Testis (tissue), 3 donors: Measurements from ENCODE around the gene HYPK. TPM values are rescaled to one million over a fixed set of nuclear protein-coding genes. Genes with fewer than 3 reads are reported as not detected.

Experiments used
- DNase-seq: peaks from one replicate; pipeline ENCODE4 v3.0.0-alpha.2; 2019
- H3K27ac ChIP-seq, 2 donors: fragments of 200-600 bp; sonication (generic); one replicate each; pipeline ENCODE4 v1.5.1; 2019
- H3K27me3 ChIP-seq: fragments of 200-600 bp; sonication (generic); one replicate; pipeline ENCODE4 v1.5.1; 2019
- H3K36me3 ChIP-seq: fragments of 200-600 bp; sonication (generic); one replicate; pipeline ENCODE4 v1.5.1; 2017; ENCODE audit warnings: low read depth; ENCODE audit errors: missing control alignments
- H3K4me1 ChIP-seq: fragments of 200-600 bp; sonication (generic); one replicate; pipeline ENCODE4 v1.5.1; 2019
- H3K4me3 ChIP-seq, 2 donors: fragments of 200-600 bp; sonication (generic); one replicate each; pipeline ENCODE4 v1.5.1; 2017 to 2019
- H3K9me3 ChIP-seq: fragments of 200-600 bp; sonication (generic); one replicate; pipeline ENCODE4 v1.5.1; 2017
- POLR2A ChIP-seq: fragments of 450-650 bp; IDR thresholded peaks from one replicate; pipeline ENCODE4 v1.6.1; 2017; ENCODE audit warnings: antibody characterized with exemption, mild to moderate bottlenecking, moderate library complexity
- WGBS, 2 donors: methylation state at CpG; one replicate each; pipeline ENCODE4 v1.1.5; 2018; 5-methylcytosine and 5-hydroxymethylcytosine counted together
- intact Hi-C: fragments of 100-400 bp; cut with DNase I; formaldehyde crosslinking; loops from one replicate; pipeline ENCODE4 v1.15.1; 2023; ENCODE audit warnings: low total_unique reads
- polyA plus RNA-seq: library from polyadenylated mRNA; stranded (reverse); fragments of 350-450 nt; fragmentation: Illumina TruSeq; extraction: RNeasy Lipid Tissue Mini Kit (QIAGEN cat#74804); gene quantifications from one replicate; pipeline ENCODE4 v1.2.3, GENCODE V29; 2014; ENCODE audit warnings: low read depth, low replicate concordance; ENCODE audit not compliant: insufficient read depth
- total RNA-seq, 2 donors: library from RNA; depleted of rRNA; stranded (reverse); fragments of >200 nt; gene quantifications; one replicate each; pipeline ENCODE4 v1.2.3, GENCODE V29; 2016
- TF ChIP-seq, protein P1 (sequence below), 3 experiments: fragments of 450-650 bp in 2 of 3; fragments of 200-600 bp in 1 of 3; sonication (generic) in 1 of 3; IDR thresholded peaks; one replicate each; pipeline ENCODE4 v1.5.1; 2016 to 2019; ENCODE audit warnings: antibody characterized with exemption in 3 of 3, mild to moderate bottlenecking in 2 of 3, moderate library complexity in 1 of 3

The HYPK gene
- total and polyA plus RNA-seq, 3 donors from 2014 or later = 9.6 to 35.7 (median 15.4) TPM

- Histone ChIP-seq H3K4me3 (no peak overlapping the region), H3K27ac (no peak overlapping the region), H3K36me3 (no peaks in the 10 kb centered on the region), H3K27me3 (no peaks in the 10 kb centered on the region), H3K4me1 (no peaks in the 10 kb centered on the region), H3K9me3 (no peaks in the 10 kb centered on the region)
- 72 to 78% methylated on average over 5 of the region's 5 CpGs for WGBS, 2 donors
- peak; percentile 83 for DNase-seq
- TF ChIP-seq, protein P1, sequence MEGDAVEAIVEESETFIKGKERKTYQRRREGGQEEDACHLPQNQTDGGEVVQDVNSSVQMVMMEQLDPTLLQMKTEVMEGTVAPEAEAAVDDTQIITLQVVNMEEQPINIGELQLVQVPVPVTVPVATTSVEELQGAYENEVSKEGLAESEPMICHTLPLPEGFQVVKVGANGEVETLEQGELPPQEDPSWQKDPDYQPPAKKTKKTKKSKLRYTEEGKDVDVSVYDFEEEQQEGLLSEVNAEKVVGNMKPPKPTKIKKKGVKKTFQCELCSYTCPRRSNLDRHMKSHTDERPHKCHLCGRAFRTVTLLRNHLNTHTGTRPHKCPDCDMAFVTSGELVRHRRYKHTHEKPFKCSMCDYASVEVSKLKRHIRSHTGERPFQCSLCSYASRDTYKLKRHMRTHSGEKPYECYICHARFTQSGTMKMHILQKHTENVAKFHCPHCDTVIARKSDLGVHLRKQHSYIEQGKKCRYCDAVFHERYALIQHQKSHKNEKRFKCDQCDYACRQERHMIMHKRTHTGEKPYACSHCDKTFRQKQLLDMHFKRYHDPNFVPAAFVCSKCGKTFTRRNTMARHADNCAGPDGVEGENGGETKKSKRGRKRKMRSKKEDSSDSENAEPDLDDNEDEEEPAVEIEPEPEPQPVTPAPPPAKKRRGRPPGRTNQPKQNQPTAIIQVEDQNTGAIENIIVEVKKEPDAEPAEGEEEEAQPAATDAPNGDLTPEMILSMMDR (IDR thresholded peaks at IDR 0.05) = peak; percentile 59 to 78 (median 73)
- no peak for TF ChIP-seq POLR2A
- intact Hi-C loops = no loop called here
Observed at GRCh38 chr15:43769584-43770228, 30.7 kb upstream of the HYPK start.

- Histone ChIP-seq H3K27me3 (no peaks in the 10 kb centered on the region), H3K27ac (peak overlapping the region in 1 of 2 donors; percentile 2), H3K4me3 (no peak overlapping the region), H3K36me3 (no peaks in the 10 kb centered on the region), H3K4me1 (peaks cover 12% of the 10 kb centered on the region), H3K9me3 (no peaks in the 10 kb centered on the region)
- WGBS, 2 donors = 65 to 84% methylated on average over 2 of the region's 2 CpGs
- intact Hi-C loops = no loop called here
- TF ChIP-seq, protein P1 (IDR thresholded peaks at IDR 0.05) = no peak
- TF ChIP-seq POLR2A = no peak
- no peak for DNase-seq
Observed at GRCh38 chr15:43771816-43772215, 28.6 kb upstream of the HYPK start.

DNA sequence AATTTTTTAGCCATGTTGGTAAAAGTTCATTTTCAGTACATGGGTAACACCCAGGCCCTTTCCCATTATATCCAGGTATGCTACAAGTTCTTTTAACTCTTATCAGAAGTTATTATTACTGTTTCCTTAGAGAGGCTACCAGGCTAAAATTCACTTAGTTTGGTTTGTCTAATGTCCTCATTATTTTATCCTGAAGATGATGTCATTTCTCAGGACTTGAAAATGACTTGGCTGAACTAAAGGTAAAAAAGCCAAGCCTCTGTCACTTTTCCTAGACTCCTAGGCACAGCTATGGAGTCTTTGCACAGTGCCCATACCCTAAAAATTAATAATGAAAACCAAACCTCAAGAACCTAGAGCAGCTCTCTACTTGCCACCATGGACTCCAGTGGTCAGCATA lies 27.8 kb upstream of the HYPK start:
- no peak overlapping the region for H3K27ac ChIP-seq
- H3K27me3 ChIP-seq = no peaks in the 10 kb centered on the region
- no peaks in the 10 kb centered on the region for H3K36me3 ChIP-seq
- H3K4me3 ChIP-seq = no peak overlapping the region
- no peak for DNase-seq
- TF ChIP-seq, protein P1 (IDR thresholded peaks at IDR 0.05) = no peak
- no peak for TF ChIP-seq POLR2A
- peaks cover 14% of the 10 kb centered on the region for H3K4me1 ChIP-seq
- intact Hi-C loops = no loop called here
- H3K9me3 ChIP-seq = no peaks in the 10 kb centered on the region

GRCh38 chr15:43774062-43774461 lies 26.3 kb upstream of the HYPK start:
- DNase-seq = no peak
- peaks cover 17% of the 10 kb centered on the region for H3K4me1 ChIP-seq
- no peaks in the 10 kb centered on the region for H3K36me3 ChIP-seq
- 70 to 73% methylated on average over 4 of the region's 4 CpGs for WGBS, 2 donors
- no peak overlapping the region for H3K27ac ChIP-seq
- H3K27me3 ChIP-seq = no peaks in the 10 kb centered on the region
- intact Hi-C loops = no loop called here
- TF ChIP-seq POLR2A = no peak
- TF ChIP-seq, protein P1 (IDR thresholded peaks at IDR 0.05) = no peak
- H3K9me3 ChIP-seq = no peaks in the 10 kb centered on the region
- no peak overlapping the region for H3K4me3 ChIP-seq

DNA sequence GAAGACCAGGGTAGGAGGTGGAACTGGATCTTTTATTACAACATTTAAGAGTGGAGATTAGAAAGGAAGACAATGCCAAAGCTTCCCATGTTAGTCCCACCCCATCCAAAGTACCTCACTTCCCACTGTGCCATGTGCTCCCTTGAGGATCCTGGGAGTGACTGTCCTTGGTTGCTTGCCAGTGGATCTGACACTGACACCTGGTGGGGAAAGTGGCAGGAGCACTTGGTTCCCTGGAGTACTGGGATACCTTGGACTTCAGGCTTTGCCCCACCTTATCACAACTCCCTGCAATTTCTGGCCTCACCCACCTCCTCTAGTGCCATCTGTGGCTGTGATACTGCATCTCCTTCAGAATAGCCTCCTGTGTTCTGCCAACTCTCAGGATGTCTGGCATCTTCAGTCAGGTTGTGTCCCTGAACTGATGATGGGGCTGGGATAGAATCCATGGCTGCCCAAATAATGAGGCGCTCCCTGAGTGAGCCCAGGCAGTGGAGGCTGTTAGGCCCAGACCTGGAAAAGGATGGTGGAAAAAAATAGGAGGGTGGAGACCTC lies 24.9 kb upstream of the HYPK start:
- Histone ChIP-seq H3K4me3 (peak overlapping the region in 1 of 2 donors; percentile 78), H3K27me3 (no peaks in the 10 kb centered on the region), H3K9me3 (no peaks in the 10 kb centered on the region), H3K4me1 (peaks cover 17% of the 10 kb centered on the region), H3K36me3 (no peaks in the 10 kb centered on the region), H3K27ac (peak overlapping the region in 1 of 2 donors; percentile 93)
- DNase-seq = peak; percentile 59
- 63 to 89% methylated on average over 1 of the region's 1 CpG for WGBS, 2 donors
- TF ChIP-seq, protein P1 (IDR thresholded peaks at IDR 0.05) = peak in 1 of 3 experiments; percentile 10
- no peak for TF ChIP-seq POLR2A
- intact Hi-C loops = no loop called here
